Sigmoid colon (tissue), 7 donors: ENCODE measurements around the gene KCTD15. TPM values are rescaled to one million over a fixed set of nuclear protein-coding genes. Genes with fewer than 3 reads are reported as not detected.

ENCODE experiments used
- DNase-seq: peaks from one replicate; pipeline ENCODE4 v3.0.0-alpha.2; 2019
- H3K27ac ChIP-seq, 4 donors: fragments of 200-600 bp; sonication (generic); one replicate each; pipeline ENCODE4 v1.5.1; 2016 to 2019; ENCODE audit warnings: mild to moderate bottlenecking in 1 of 4
- H3K27me3 ChIP-seq, 3 donors: fragments of 200-600 bp; sonication (generic); one replicate each; pipeline ENCODE4 v1.5.1; 2019; ENCODE audit warnings: mild to moderate bottlenecking in 1 of 3
- H3K36me3 ChIP-seq, 4 donors: fragments of 200-600 bp; sonication (generic); one replicate each; pipeline ENCODE4 v1.5.1; 2016 to 2019
- H3K4me1 ChIP-seq, 4 donors: fragments of 200-600 bp; sonication (generic); one replicate each; pipeline ENCODE4 v1.5.1; 2017 to 2019
- H3K4me3 ChIP-seq, 4 donors: fragments of 200-600 bp; sonication (generic); one replicate each; pipeline ENCODE4 v1.5.1; 2017 to 2019; ENCODE audit warnings: mild to moderate bottlenecking in 2 of 4, moderate library complexity in 1 of 4
- H3K9me3 ChIP-seq, 4 donors: fragments of 200-600 bp in 3 of 4; sonication (generic) in 3 of 4; one replicate each; pipeline versions ENCODE4 v1.5.1 to v1.6.1; 2013 to 2019
- EP300 ChIP-seq, 4 donors: sonication (generic); formaldehyde crosslinking; IDR thresholded peaks; one replicate each; pipeline ENCODE4 v1.6.1; 2017; ENCODE audit warnings: antibody characterized with exemption in 4 of 4
- POLR2A ChIP-seq, 2 donors: fragments of 450-650 bp; IDR thresholded peaks; one replicate each; pipeline ENCODE4 v1.6.1; 2016; ENCODE audit warnings: antibody characterized with exemption in 2 of 2, mild to moderate bottlenecking in 2 of 2, moderate library complexity in 2 of 2
- POLR2AphosphoS5 ChIP-seq, 4 donors: sonication (generic); formaldehyde crosslinking; IDR thresholded peaks; one replicate each; pipeline ENCODE4 v1.6.1; 2017; ENCODE audit warnings: antibody characterized with exemption in 4 of 4
- WGBS, 2 donors: extraction: QIAGEN DNeasy Blood & Tissue Kit; methylation state at CpG; one replicate each; pipeline ENCODE4 v1.1.7; 2013; 5-methylcytosine and 5-hydroxymethylcytosine counted together
- intact Hi-C: fragments of 100-400 bp; cut with DNase I; formaldehyde crosslinking; loops from one replicate; pipeline ENCODE4 v1.15.1; 2023
- polyA plus RNA-seq, 3 donors: library from polyadenylated mRNA; stranded (reverse); fragments of 200-250 nt; gene quantifications; one replicate each; pipeline ENCODE4 v1.2.3, GENCODE V29; 2013
- total RNA-seq, 4 donors: library from RNA; depleted of rRNA; stranded (reverse); fragments of >200 nt; gene quantifications; one replicate each; pipeline ENCODE4 v1.1.0, GENCODE V29; 2016
- TF ChIP-seq, protein P1 (sequence below), 4 experiments: fragments of 450-650 bp in 3 of 4; fragments of 200-600 bp in 1 of 4; IDR thresholded peaks; one replicate each; pipeline ENCODE4 v1.5.1; 2016 to 2019; ENCODE audit warnings: antibody characterized with exemption in 4 of 4, mild to moderate bottlenecking in 3 of 4, moderate library complexity in 2 of 4
- donor health status: healthy with polysubstance abuse.
- donor health status: Bipolar disorder and iron deficiency.
- donor health status: healthy.

KCTD15 gene
- total and polyA plus RNA-seq, 7 donors, result 3.0 to 132 (median 52.8) TPM

DNA sequence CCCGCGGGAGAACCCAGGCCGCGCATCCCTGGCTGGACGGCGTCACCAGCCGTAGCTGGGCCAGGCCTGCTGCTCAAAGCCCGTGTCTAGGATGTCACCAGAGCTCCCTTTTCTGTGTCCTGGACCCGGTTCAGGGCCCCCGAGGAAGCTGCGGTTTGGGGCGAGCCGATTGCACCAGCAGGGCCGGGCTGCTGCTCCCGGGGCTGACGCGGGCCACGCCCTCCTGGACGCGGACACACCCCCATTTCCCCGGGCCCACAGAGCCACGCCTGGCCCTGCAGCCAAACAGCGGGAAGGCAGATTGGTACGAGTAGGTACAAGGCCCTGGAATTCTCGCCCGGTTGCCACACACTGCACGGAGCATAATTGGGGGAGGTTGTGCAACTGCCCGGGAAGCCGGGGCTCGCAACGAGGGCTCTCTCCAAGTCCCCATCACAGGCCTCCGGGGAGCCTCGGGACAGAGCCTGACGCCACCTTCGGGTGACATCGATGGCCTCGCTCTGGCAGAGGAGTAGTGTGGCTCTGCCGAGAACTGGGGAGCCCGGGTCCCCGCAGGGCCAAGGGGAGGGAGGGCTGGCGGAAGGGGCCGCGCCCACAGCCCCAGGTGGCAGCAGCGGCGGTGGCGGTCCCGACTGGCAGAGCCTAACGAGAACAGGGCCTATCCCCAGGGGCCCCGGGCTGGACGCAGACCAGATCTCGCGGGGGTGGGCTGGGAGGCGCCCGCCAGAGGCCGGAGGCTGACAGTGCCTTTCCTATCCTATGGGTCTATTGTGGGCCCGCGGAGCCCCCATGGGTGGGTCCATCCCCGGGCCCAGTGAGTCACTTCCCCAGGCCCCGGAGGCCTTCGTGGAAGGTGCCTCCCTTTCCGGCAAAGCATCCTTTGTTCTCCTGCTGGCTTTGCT, 23.5 kb downstream of the KCTD15 start:
- Histone ChIP-seq H3K9me3 (no peaks in the 10 kb centered on the region), H3K27ac (peak overlapping the region; percentile 12 to 72 (median 61)), H3K4me1 (peaks cover 0 to 19% (median 15%) of the 10 kb centered on the region in 4 donors), H3K36me3 (no peaks in the 10 kb centered on the region), H3K4me3 (peak overlapping the region; percentile 24 to 49 (median 39)), H3K27me3 (no peaks in the 10 kb centered on the region)
- WGBS, 2 donors, result 1 to 3% methylated on average over 61 of the region's 61 CpGs
- intact Hi-C loops, result no loop called here
- peak; percentile 88 for DNase-seq
- TF ChIP-seq, protein P1, sequence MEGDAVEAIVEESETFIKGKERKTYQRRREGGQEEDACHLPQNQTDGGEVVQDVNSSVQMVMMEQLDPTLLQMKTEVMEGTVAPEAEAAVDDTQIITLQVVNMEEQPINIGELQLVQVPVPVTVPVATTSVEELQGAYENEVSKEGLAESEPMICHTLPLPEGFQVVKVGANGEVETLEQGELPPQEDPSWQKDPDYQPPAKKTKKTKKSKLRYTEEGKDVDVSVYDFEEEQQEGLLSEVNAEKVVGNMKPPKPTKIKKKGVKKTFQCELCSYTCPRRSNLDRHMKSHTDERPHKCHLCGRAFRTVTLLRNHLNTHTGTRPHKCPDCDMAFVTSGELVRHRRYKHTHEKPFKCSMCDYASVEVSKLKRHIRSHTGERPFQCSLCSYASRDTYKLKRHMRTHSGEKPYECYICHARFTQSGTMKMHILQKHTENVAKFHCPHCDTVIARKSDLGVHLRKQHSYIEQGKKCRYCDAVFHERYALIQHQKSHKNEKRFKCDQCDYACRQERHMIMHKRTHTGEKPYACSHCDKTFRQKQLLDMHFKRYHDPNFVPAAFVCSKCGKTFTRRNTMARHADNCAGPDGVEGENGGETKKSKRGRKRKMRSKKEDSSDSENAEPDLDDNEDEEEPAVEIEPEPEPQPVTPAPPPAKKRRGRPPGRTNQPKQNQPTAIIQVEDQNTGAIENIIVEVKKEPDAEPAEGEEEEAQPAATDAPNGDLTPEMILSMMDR (IDR thresholded peaks at IDR 0.05), result no peak
- peak in 3 of 4 donors; percentile 6 to 31 (median 28) for TF ChIP-seq POLR2AphosphoS5 (IDR thresholded peaks at IDR 0.05)

GRCh38 chr19:33821871-33822270, 25.2 kb downstream of the KCTD15 start:
- H3K36me3 ChIP-seq, result no peaks in the 10 kb centered on the region
- H3K4me1 ChIP-seq, result peaks cover 0 to 19% (median 15%) of the 10 kb centered on the region in 4 donors
- no peak overlapping the region for H3K4me3 ChIP-seq
- DNase-seq, result no peak
- no peaks in the 10 kb centered on the region for H3K27me3 ChIP-seq
- intact Hi-C loops, result no loop called here
- 63 to 71% methylated on average over 2 of the region's 2 CpGs for WGBS, 2 donors
- no peak overlapping the region for H3K27ac ChIP-seq
- no peaks in the 10 kb centered on the region for H3K9me3 ChIP-seq
- TF ChIP-seq EP300 (IDR thresholded peaks at IDR 0.05) (no peak), POLR2AphosphoS5 (IDR thresholded peaks at IDR 0.05) (no peak), POLR2A (IDR thresholded peaks at IDR 0.05) (no peak)
- TF ChIP-seq, protein P1 (IDR thresholded peaks at IDR 0.05), result no peak

- H3K36me3 ChIP-seq, result no peaks in the 10 kb centered on the region
- intact Hi-C loops, result no loop called here
- TF ChIP-seq, protein P1 (IDR thresholded peaks at IDR 0.05), result no peak
- TF ChIP-seq EP300 (IDR thresholded peaks at IDR 0.05) (no peak), POLR2AphosphoS5 (IDR thresholded peaks at IDR 0.05) (no peak), POLR2A (IDR thresholded peaks at IDR 0.05) (no peak)
- H3K27me3 ChIP-seq, result no peaks in the 10 kb centered on the region
- no peak overlapping the region for H3K4me3 ChIP-seq
- peaks cover 0 to 19% (median 15%) of the 10 kb centered on the region in 4 donors for H3K4me1 ChIP-seq
- no peak overlapping the region for H3K27ac ChIP-seq
- no peaks in the 10 kb centered on the region for H3K9me3 ChIP-seq
- no peak for DNase-seq
Observed at GRCh38 chr19:33823341-33823740, 26.7 kb downstream of the KCTD15 start.

- H3K27ac ChIP-seq, result no peak overlapping the region
- WGBS, 2 donors, result 44 to 86% methylated on average over 6 of the region's 6 CpGs
- no peak for DNase-seq
- H3K4me1 ChIP-seq, result peaks cover 0 to 6% (median 2%) of the 10 kb centered on the region in 4 donors
- intact Hi-C loops, result no loop called here
- no peak overlapping the region for H3K4me3 ChIP-seq
- H3K27me3 ChIP-seq, result no peaks in the 10 kb centered on the region
- no peaks in the 10 kb centered on the region for H3K9me3 ChIP-seq
- TF ChIP-seq, protein P1 (IDR thresholded peaks at IDR 0.05), result no peak
- TF ChIP-seq POLR2AphosphoS5 (IDR thresholded peaks at IDR 0.05) (no peak), EP300 (IDR thresholded peaks at IDR 0.05) (no peak), POLR2A (IDR thresholded peaks at IDR 0.05) (no peak)
- H3K36me3 ChIP-seq, result no peaks in the 10 kb centered on the region
Observed at GRCh38 chr19:33825556-33825955, 28.9 kb downstream of the KCTD15 start.
